PC-3 (cell line): ENCODE results near the gene SLC22A6. TPM values are rescaled to one million over a fixed set of nuclear protein-coding genes. Genes with fewer than 3 reads are reported as not detected.

Source experiments
- ATAC-seq: fragments of 200-7000 bp; cut with Tn5 transposase; 2 replicates; pipeline ENCODE4 v1.9.1; 2020; ENCODE audit warnings: mild to moderate bottlenecking, moderate library complexity
- BruUV-seq: library from RNA; stranded (reverse); fragments of 400-500 nt; replicated peaks from 2 replicates; lab custom pipeline; 2021; lab: Mats Ljungman, UMichigan
- CTCF ChIA-PET: fragments of 300-600 bp; sonication (Branson Sonifier 250); formaldehyde crosslinking; loops from one replicate; lab custom pipeline; 2022; ENCODE audit warnings: antibody characterized with exemption; lab: Charles Lee
- POLR2A ChIA-PET: fragments of 300-600 bp; sonication (Branson Sonifier 250); formaldehyde crosslinking; loops from one replicate; lab custom pipeline; 2022; ENCODE audit warnings: antibody characterized with exemption; ENCODE audit not compliant: unreplicated experiment; lab: Charles Lee
- DNase-seq: peaks from one replicate; pipeline ENCODE4 v3.0.0-alpha.2; 2015
- H2AFZ ChIP-seq: fragments of 300-600 bp; sonication (generic); 2 replicates; pipeline ENCODE4 v1.6.0; 2016; ENCODE audit warnings: antibody characterized with exemption, low read length
- H3F3A ChIP-seq: fragments of 300-600 bp; sonication (generic); one replicate; pipeline ENCODE4 v1.6.0; 2017; ENCODE audit warnings: antibody characterized with exemption, low read length, control low read depth, mild to moderate bottlenecking; ENCODE audit not compliant: unreplicated experiment
- H3K27ac ChIP-seq: fragments of 300-600 bp; sonication (generic); 2 replicates; pipeline ENCODE4 v1.5.1; 2016; ENCODE audit warnings: mild to moderate bottlenecking, low read length
- H3K27me3 ChIP-seq: fragments of 300-600 bp; sonication (generic); 2 replicates; pipeline ENCODE4 v1.6.1; 2016; ENCODE audit warnings: low read length, mixed read lengths
- H3K36me3 ChIP-seq: fragments of 300-600 bp; sonication (generic); 2 replicates; pipeline ENCODE4 v1.6.1; 2016; ENCODE audit warnings: low read depth, mixed run types, low read length, mixed read lengths
- H3K4me1 ChIP-seq: fragments of 300-600 bp; sonication (generic); 2 replicates; pipeline ENCODE4 v1.5.1; 2016; ENCODE audit warnings: low read length; ENCODE audit not compliant: insufficient read depth
- H3K4me2 ChIP-seq: fragments of 300-600 bp; sonication (generic); 2 replicates; pipeline ENCODE4 v1.6.0; 2016; ENCODE audit warnings: low read length
- H3K4me3 ChIP-seq: fragments of 300-600 bp; sonication (generic); 2 replicates; pipeline ENCODE4 v1.5.1; 2016; ENCODE audit warnings: mild to moderate bottlenecking, low read length, mixed read lengths
- H3K79me2 ChIP-seq: fragments of 300-600 bp; sonication (generic); 2 replicates; pipeline ENCODE4 v1.6.1; 2017; ENCODE audit warnings: low read length, mixed read lengths
- H3K9ac ChIP-seq: fragments of 300-600 bp; sonication (generic); 2 replicates; pipeline ENCODE4 v1.6.0; 2016; ENCODE audit warnings: mild to moderate bottlenecking, low read length
- H3K9me2 ChIP-seq: fragments of 300-600 bp; sonication (generic); replicated peaks from 2 replicates; pipeline ENCODE4 v1.6.1; 2016; ENCODE audit warnings: mixed run types, low read length, mixed read lengths
- H3K9me3 ChIP-seq: fragments of 300-600 bp; sonication (generic); 2 replicates; pipeline ENCODE4 v1.6.1; 2016; ENCODE audit warnings: low read length, mixed read lengths
- H4K20me1 ChIP-seq: fragments of 300-600 bp; sonication (generic); 2 replicates; pipeline ENCODE4 v1.6.1; 2016; ENCODE audit warnings: low read length, mixed read lengths
- CTCF ChIP-seq: fragments of 300-600 bp; sonication (generic); conservative IDR thresholded peaks from 2 replicates; pipeline ENCODE4 v1.5.1; 2017; ENCODE audit warnings: antibody characterized with exemption, low read depth, mild to moderate bottlenecking, low read length
- EZH2 ChIP-seq: fragments of 300-600 bp; sonication (generic); IDR thresholded peaks from one replicate; pipeline ENCODE4 v1.6.1; 2017; ENCODE audit warnings: antibody characterized with exemption, mild to moderate bottlenecking, low read length; ENCODE audit not compliant: unreplicated experiment
- EZH2phosphoT487 ChIP-seq: fragments of 300-600 bp; sonication (generic); IDR thresholded peaks from 2 replicates; pipeline ENCODE4 v1.6.1; 2018; ENCODE audit warnings: mild to moderate bottlenecking, antibody characterized with exemption, low read length, borderline replicate concordance
- intact Hi-C: fragments of 100-400 bp; cut with micrococcal nuclease; formaldehyde crosslinking; loops from 2 replicates; pipeline ENCODE4 v1.9.0; 2023
- total RNA-seq: library from RNA; depleted of rRNA; stranded (reverse); fragments of >200 nt; gene quantifications from 2 replicates; pipeline ENCODE4 v1.2.3, GENCODE V29; 2014

The SLC22A6 gene
- total RNA-seq, 1 experiment from 2014 or later, result not detected

- Histone ChIP-seq H3F3A (no peaks in the 10 kb centered on the region), H3K9ac (no peak overlapping the region), H3K27me3 (peaks cover 64% of the 10 kb centered on the region), H3K4me1 (no peaks in the 10 kb centered on the region), H4K20me1 (no peaks in the 10 kb centered on the region), H3K4me3 (no peak overlapping the region), H2AFZ (no peak overlapping the region), H3K27ac (no peak overlapping the region), H3K9me3 (no peaks in the 10 kb centered on the region), H3K36me3 (no peaks in the 10 kb centered on the region), H3K4me2 (no peak overlapping the region), H3K9me2 (no peaks in the 10 kb centered on the region), H3K79me2 (no peaks in the 10 kb centered on the region)
- no TSS peak for BruUV-seq
- ATAC-seq (no peak), DNase-seq (no peak)
- intact Hi-C loops, result no loop called here
- POLR2A ChIA-PET, result no interaction called here
- TF ChIP-seq EZH2 (no peak), EZH2phosphoT487 (no peak), CTCF (no peak)
- CTCF ChIA-PET, result no interaction called here
These were observed 27.7 kb upstream of the SLC22A6 start for GRCh38 chr11:63012430-63012829.

GRCh38 chr11:63010934-63011439 is 26.2 kb upstream of the SLC22A6 start:
- H2AFZ ChIP-seq, result no peak overlapping the region
- DNase-seq (no peak), ATAC-seq (no peak)
- no peaks in the 10 kb centered on the region for H4K20me1 ChIP-seq
- H3K4me3 ChIP-seq, result no peak overlapping the region
- BruUV-seq, result no TSS peak
- H3K9me2 ChIP-seq, result no peaks in the 10 kb centered on the region
- POLR2A ChIA-PET, result no interaction called here
- intact Hi-C loops, result no loop called here
- H3K27me3 ChIP-seq, result peaks cover 62% of the 10 kb centered on the region
- TF ChIP-seq EZH2phosphoT487, result no peak
- TF ChIP-seq CTCF, result no peak
- no peak for TF ChIP-seq EZH2
- CTCF ChIA-PET, result interaction anchor here (0.7 kb wide), 1 partner anchor 91 kb away, joined by 3 read pairs; no protein-coding TSS in a partner anchor
- no peaks in the 10 kb centered on the region for H3K79me2 ChIP-seq
- no peak overlapping the region for H3K9ac ChIP-seq
- H3K4me1 ChIP-seq, result no peaks in the 10 kb centered on the region
- no peak overlapping the region for H3K4me2 ChIP-seq
- no peaks in the 10 kb centered on the region for H3K9me3 ChIP-seq
- no peaks in the 10 kb centered on the region for H3F3A ChIP-seq
- H3K27ac ChIP-seq, result no peak overlapping the region
- H3K36me3 ChIP-seq, result no peaks in the 10 kb centered on the region

- POLR2A ChIA-PET, result no interaction called here
- intact Hi-C loops, result no loop called here
- Histone ChIP-seq H4K20me1 (no peaks in the 10 kb centered on the region), H3K9me2 (no peaks in the 10 kb centered on the region), H3K4me2 (no peak overlapping the region), H3F3A (no peaks in the 10 kb centered on the region), H3K9me3 (no peaks in the 10 kb centered on the region), H3K4me1 (no peaks in the 10 kb centered on the region), H3K27ac (no peak overlapping the region), H3K27me3 (peaks cover 58% of the 10 kb centered on the region), H3K9ac (no peak overlapping the region), H2AFZ (no peak overlapping the region), H3K4me3 (no peak overlapping the region), H3K79me2 (no peaks in the 10 kb centered on the region), H3K36me3 (no peaks in the 10 kb centered on the region)
- no peak for DNase-seq
- BruUV-seq, result no TSS peak
- TF ChIP-seq CTCF (no peak), EZH2 (no peak), EZH2phosphoT487 (no peak)
- no peak for ATAC-seq
- CTCF ChIA-PET, result no interaction called here
These were observed 23.2 kb upstream of the SLC22A6 start for GRCh38 chr11:63007920-63008319.
